ENCODE data around the gene PBX2. TPM values are rescaled to one million over a fixed set of nuclear protein-coding genes. Genes with fewer than 3 reads are reported as not detected.
A peak's percentile ranks its signal among the peaks of the same experiment; 100 is the strongest.
"Not testable (repeated sequence)": the region's sequence is repeated elsewhere in the genome, so short reads cannot be mapped to it uniquely, and the experiment has no call there.

Gene PBX2
- total RNA-seq, 1 experiment from 2014 or later: 18.7 TPM

- DNase-seq (ENCODE audit: low spot score): no peak
Observed at GRCh38 chr6:32203426-32204267, 13.6 kb upstream of the PBX2 start.

DNA sequence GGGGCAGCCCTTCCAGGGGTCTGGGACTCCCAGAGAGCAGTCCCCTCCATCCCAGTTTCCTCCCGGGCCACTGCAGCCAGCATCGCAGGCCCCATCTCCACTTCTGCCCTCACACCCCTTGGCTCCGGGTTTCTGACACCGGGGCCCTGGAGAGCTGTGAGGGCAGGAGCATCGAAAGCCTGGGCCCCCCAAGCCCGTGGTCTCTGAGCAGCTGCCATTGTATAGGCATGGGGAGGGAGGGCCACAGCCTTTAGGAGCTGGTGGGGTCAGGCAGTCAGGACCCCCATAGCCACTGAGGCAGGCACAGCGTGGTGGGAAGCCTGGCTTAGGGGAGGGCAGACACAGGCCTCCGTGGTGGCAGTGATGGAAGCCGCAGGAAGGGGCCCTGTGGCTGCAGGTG lies 12.2 kb upstream of the PBX2 start:
- no peak for DNase-seq (ENCODE audit: low spot score)

GRCh38 chr6:32200711-32201475 lies 10.9 kb upstream of the PBX2 start:
- DNase-seq (ENCODE audit: low spot score): no peak

DNA sequence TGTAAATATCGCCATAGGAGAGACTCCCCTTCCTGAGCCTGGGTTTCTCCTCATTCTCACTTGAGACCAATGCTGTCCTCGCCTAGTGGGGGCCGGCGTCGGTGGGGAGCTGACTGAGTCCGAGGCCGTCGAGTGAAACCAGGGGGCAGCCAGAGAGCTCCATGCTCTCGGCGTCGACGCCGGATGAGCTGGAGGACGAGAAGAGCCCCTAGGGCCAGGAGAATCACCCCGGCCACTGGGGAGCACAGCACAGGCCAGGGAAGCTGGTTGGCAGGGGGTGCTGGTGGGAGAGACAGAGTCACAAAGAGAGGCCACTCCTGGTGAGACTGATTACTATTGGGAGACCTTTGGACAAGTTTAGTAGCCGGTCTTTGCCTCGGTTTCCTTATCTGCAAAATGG lies 8.9 kb upstream of the PBX2 start:
- no peak for DNase-seq (ENCODE audit: low spot score)

DNA sequence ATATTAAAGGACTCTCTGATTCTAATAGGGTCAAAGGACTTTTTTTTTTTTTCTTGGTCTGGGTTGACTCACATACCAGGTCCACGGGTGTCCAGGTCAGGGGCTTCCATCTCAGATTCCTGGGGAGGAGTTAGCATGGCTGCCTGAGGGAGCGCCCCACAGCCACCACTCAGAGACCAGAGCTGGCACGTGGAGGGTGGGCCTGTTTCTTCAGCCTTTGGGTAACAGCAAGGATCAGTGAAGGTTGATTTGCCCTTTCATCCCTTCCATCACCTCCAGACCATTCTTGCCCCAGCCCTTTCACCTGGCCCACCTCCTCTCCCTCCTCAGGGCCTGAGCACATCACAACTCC lies 8.3 kb upstream of the PBX2 start:
- DNase-seq (ENCODE audit: low spot score): no peak

GRCh38 chr6:32196682-32197616 lies 6.9 kb upstream of the PBX2 start:
- DNase-seq (ENCODE audit: low spot score): peak; percentile 19

GRCh38 chr6:32195902-32196681 lies 6.1 kb upstream of the PBX2 start:
- DNase-seq (ENCODE audit: low spot score): peak; percentile 86

GRCh38 chr6:32195652-32195901 lies 5.6 kb upstream of the PBX2 start:
- DNase-seq (ENCODE audit: low spot score): peak; percentile 99

DNA sequence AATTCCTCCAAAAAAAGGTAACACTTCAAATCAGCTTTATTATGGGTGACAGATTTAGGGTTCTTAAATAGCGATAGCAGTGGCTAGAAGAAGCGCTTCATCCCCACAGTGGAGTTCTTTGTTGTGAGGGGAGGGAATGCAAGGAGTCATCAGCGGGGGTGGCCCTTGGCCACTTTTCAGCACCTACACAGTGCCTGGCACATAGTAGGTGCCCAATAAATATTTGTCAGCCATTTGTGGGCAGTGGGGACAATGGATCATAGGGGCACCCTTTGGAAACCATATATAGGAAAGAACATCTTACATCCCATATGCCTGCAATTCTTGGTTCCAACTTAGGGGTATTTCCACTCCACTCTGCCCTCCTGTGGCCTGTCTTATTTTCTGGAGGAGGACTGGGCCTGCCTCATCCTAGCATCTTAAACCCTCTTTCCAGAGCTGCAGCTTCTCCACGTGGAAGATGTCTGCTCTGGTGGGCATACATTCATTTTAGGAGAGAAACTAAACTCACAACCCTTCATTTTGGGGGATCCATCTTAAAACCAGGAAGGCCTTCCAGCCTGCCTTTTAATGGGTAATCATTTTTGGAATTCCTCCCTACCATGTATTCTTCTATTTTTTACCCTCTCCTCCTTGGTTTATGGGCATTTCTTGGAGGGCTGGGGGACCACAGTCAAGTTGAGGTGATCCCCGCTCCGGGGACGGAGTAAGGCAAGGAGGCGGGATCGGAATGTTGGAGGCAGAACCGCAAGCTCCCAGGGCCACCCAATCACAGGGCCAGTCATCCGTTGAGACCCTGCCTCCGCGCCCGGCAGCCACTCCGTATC lies 5.0 kb upstream of the PBX2 start:
- DNase-seq (ENCODE audit: low spot score): peak; percentile 64

- no peak for DNase-seq (ENCODE audit: low spot score)
Observed at GRCh38 chr6:32194388-32194787, 4.4 kb upstream of the PBX2 start.

DNA sequence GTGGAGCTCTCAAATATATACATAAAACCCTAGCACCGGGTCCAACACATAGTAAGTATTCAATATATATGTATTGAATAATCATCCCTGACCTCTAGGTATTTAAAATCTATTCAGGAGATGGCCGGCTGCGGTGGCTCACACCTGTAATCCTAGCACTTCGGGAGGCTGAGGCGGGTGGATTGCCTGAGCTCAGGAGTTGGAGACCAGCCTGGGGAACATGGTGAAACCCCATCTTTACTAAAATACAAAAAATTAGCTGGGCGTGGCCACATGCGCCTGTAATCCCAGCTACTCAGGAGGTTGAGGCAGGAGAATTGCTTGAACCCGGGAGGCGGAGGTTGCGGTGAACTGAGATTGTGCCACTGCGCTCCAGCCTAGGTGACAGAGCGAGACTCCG lies 3.1 kb upstream of the PBX2 start:
- not testable (repeated sequence) for DNase-seq (ENCODE audit: low spot score)

GRCh38 chr6:32192608-32193039 lies 2.6 kb upstream of the PBX2 start, which contains the start of gene GPSM3:
Gene GPSM3, minus strand, starts transcription at chr6:32192643. Its CDS starts 130 bp downstream, at chr6:32192513.
- no peak for DNase-seq (ENCODE audit: low spot score)

DNA sequence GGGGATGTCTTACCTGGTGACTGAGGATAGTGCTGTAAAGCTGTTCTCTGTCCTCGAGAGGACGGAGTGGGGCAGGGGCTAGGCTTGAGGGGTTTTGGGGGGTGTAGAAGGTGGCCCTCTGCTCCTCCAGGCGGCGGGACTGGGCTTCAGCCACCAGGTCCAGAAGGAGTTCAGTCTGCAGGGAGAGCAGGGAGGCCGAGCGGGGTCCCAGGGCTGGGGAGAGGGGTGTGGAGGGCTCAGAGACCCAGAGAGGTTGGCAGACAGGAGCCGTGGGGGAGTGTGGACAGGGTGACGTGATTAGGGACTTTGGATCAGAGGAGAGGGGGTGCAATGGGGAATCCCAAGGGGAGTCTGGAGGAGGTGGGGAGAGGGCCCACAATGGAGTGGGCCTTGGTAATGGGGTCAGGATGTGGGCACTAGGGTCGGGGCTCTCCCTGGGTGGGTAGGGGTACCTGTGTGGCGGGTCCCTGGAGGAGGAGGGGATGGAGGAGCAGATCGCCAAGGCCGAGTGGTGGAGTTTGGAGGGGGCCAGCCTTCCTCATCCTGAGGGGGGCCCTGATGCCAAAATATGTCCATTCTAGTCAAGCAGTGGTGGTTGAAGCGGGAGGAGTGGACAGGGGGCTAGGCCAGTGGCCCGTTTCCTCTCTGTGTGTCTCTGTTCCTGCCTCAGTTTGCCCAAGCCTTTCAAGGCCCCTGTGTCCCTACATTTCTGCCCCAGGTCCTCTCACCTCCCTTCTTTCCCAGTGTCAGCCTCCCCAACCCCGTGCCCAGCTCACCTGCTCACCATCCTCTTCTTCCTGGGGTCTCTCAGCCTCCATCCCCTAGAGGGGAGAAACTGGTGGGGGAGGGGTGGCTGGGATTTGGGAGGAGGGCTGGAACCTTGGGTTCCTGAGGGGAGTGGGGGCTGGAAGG lies 1.9 kb upstream of the PBX2 start:
- no peak for DNase-seq (ENCODE audit: low spot score)

DNA sequence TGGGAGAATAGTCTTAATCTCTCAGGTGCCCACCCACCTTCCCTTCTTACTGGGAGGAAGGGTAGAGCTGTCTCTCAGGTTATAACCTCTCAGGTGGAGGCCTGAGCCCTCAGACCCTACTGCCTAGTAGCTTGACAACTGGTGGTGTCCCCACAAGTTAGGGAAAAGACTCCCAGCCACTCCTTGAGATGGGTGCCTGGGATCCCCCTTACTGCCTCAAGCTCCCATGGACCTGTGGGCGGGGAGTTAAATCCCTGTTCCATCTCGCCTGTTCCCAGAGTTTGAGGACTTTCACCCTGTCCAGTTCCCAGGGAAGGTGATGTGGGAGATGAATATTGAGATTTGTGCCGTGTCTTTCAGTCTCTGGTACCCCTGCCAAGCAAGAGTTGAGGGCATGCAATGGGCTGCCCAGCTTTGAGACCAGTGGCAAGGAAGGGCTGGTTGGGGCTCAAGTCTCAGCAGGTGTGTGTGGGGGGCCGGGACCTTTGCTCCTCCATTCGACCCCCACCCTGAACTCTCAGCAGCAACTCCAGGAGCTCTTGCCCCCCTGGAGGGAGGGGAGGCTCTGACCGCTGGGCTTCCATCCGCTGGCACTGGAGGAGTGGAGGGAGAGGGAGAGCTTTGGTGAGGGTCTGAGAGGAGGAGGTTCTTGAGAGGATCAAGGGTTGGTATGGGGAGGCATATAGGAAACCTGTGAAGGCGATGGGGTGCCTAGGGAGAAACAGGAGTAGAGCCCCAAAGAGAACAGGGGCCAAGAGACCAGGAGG lies 1.1 kb upstream of the PBX2 start:
- no peak for DNase-seq (ENCODE audit: low spot score)

GRCh38 chr6:32189742-32190053 lies 304 bp downstream of the PBX2 start:
- no peak for DNase-seq (ENCODE audit: low spot score)

GRCh38 chr6:32189069-32189741 lies 797 bp downstream of the PBX2 start:
- no peak for DNase-seq (ENCODE audit: low spot score)

DNA sequence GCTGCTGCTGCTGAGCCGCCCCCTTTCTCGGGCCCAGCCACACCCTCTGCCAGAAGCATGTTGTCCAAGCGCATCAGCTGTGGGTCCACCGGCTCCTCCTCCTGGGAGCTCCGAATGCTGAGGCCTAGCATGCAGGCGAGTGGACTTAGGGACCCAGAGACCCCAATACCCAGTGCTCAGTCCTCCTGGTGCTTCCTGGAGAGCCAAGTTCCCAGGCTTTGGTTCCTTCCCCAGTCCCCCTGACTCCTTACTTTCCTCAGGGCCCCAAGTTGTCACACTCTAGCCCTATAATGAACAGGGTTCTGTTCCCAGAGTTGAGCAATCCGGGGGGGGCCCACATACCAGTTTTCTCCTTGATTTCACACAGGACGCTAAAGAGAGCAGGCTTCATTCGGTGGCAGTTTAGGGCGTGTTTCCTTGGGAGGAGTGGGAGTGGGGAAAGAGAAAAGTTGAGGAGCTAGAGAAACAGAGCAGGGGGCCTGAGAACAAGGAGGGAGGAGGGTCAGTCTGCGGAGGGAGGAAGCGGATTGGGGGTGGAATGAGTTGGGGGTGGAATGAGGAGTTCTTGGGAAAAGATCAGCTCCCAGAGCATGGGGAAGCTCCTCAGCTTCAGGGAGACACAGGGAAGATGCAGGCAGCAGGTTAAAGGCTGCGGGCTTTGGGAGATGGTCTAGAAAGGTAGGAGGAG lies 1.5 kb downstream of the PBX2 start:
- no peak for DNase-seq (ENCODE audit: low spot score)
